MM.1S (cell line): ENCODE measurements around the gene LBH.

Experiments
- EZH2 ChIP-seq: fragments of 300-600 bp; sonication (generic); optimal IDR thresholded peaks from 2 replicates; pipeline ENCODE3; 2017; ENCODE audit warnings: low read depth, mild to moderate bottlenecking, antibody characterized with exemption, low read length, mixed read lengths
- TF ChIP-seq, protein P1 (sequence below): fragments of 300-600 bp; sonication (generic); IDR thresholded peaks from 2 replicates; pipeline ENCODE4 v1.5.1; 2016; ENCODE audit warnings: antibody characterized with exemption, low read length, mixed read lengths

GRCh38 chr2:30252723-30253701 lies 21.7 kb downstream of the LBH start:
- TF ChIP-seq, protein P1, sequence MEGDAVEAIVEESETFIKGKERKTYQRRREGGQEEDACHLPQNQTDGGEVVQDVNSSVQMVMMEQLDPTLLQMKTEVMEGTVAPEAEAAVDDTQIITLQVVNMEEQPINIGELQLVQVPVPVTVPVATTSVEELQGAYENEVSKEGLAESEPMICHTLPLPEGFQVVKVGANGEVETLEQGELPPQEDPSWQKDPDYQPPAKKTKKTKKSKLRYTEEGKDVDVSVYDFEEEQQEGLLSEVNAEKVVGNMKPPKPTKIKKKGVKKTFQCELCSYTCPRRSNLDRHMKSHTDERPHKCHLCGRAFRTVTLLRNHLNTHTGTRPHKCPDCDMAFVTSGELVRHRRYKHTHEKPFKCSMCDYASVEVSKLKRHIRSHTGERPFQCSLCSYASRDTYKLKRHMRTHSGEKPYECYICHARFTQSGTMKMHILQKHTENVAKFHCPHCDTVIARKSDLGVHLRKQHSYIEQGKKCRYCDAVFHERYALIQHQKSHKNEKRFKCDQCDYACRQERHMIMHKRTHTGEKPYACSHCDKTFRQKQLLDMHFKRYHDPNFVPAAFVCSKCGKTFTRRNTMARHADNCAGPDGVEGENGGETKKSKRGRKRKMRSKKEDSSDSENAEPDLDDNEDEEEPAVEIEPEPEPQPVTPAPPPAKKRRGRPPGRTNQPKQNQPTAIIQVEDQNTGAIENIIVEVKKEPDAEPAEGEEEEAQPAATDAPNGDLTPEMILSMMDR = no peak
- no peak for TF ChIP-seq EZH2
